Kidney (tissue), 14 donors: ENCODE results near the gene TRAK1. TPM values are rescaled to one million over a fixed set of nuclear protein-coding genes. Genes with fewer than 3 reads are reported as not detected.

Experiments
- DNase-seq, 5 donors: peaks; one replicate each; pipeline ENCODE4 v3.0.0-alpha.2; 2013 to 2020
- FAIRE-seq: peaks from 2 replicates; lab custom pipeline; 2012; peaks lifted over from hg19 to GRCh38; lab: Jason Lieb, UNC
- H3K27ac ChIP-seq, 2 donors: one replicate each; pipeline ENCODE4 v1.7.0; 2013; ENCODE audit warnings: low read depth in 2 of 2, low read length in 2 of 2, inconsistent platforms in 1 of 2
- H3K27me3 ChIP-seq: one replicate; pipeline ENCODE4 v1.7.1; 2013; ENCODE audit warnings: low read length, inconsistent platforms; ENCODE audit not compliant: control insufficient read depth, insufficient read depth
- H3K36me3 ChIP-seq, 3 donors: one replicate each; pipeline versions ENCODE4 v1.7.0 to v1.7.1; 2013; ENCODE audit warnings: low read length in 3 of 3, control low read depth in 1 of 3, inconsistent platforms in 1 of 3; ENCODE audit not compliant: insufficient read depth in 3 of 3, control insufficient read depth in 2 of 3
- H3K4me1 ChIP-seq, 3 donors: one replicate each; pipeline versions ENCODE4 v1.7.0 to v1.7.1; 2013; ENCODE audit warnings: low read length in 3 of 3, inconsistent platforms in 1 of 3, low read depth in 1 of 3; ENCODE audit not compliant: control insufficient read depth in 2 of 3, insufficient read depth in 2 of 3
- H3K4me3 ChIP-seq, 3 donors: one replicate each; pipeline versions ENCODE4 v1.7.0 to v1.8.1; 2013; ENCODE audit warnings: low read length in 3 of 3, control low read depth in 1 of 3, inconsistent platforms in 1 of 3
- H3K9ac ChIP-seq, 3 donors: one replicate each; pipeline versions ENCODE4 v1.7.0 to v1.7.1; 2013; ENCODE audit warnings: low read length in 3 of 3, control low read depth in 1 of 3, inconsistent platforms in 1 of 3
- H3K9me3 ChIP-seq, 3 donors: one replicate each; pipeline versions ENCODE4 v1.7.0 to v1.7.1; 2013; ENCODE audit warnings: low read length in 3 of 3, control low read depth in 1 of 3, inconsistent platforms in 1 of 3; ENCODE audit not compliant: control insufficient read depth in 2 of 3, insufficient read depth in 1 of 3
- CTCF ChIP-seq: IDR thresholded peaks from 3 replicates; pipeline ENCODE4 v1.5.1; 2012; ENCODE audit warnings: mild to moderate bottlenecking, moderate library complexity, borderline replicate concordance; ENCODE audit not compliant: insufficient read depth; ENCODE audit errors: extremely low read depth
- intact Hi-C: fragments of 100-400 bp; cut with DNase I; formaldehyde crosslinking; loops from one replicate; pipeline ENCODE4 v1.11.1; 2022
- polyA plus RNA-seq: library from polyadenylated mRNA; stranded (reverse); fragments of 350-450 nt; fragmentation: Illumina TruSeq; extraction: RNeasy Lipid Tissue Mini Kit (QIAGEN cat#74804); gene quantifications from one replicate; pipeline ENCODE4 v1.2.3, GENCODE V29; 2014; ENCODE audit warnings: low read depth, low replicate concordance; ENCODE audit not compliant: insufficient read depth
- total RNA-seq: library from RNA; stranded (reverse); fragmentation: NEBNext Ultra II Directional; extraction: Animal tissue kit (Norgen Biotek cat#: 25700); gene quantifications from one replicate; pipeline ENCODE4 v1.2.1, GENCODE V29; 2021
- donor health status: control.
- donor health status: control.
- donor health status: control.
- donor health status: control.
- donor health status: control.
- donor health status: DM: yes; HTN: yes; CAD: no.
- donor health status: Normal renal cell carcinoma (clear cell type).

Gene TRAK1
- total and polyA plus RNA-seq, 2 donors from 2014 or later = 16.2 to 41.0 TPM

GRCh38 chr3:42052132-42052483 is 39.0 kb upstream of the TRAK1 start:
- peaks cover 7 to 40% (median 25%) of the 10 kb centered on the region in 3 donors for H3K4me1 ChIP-seq
- no peaks in the 10 kb centered on the region for H3K36me3 ChIP-seq
- H3K27ac ChIP-seq = peak overlapping the region; percentile 20 to 35
- DNase-seq = no peak
- FAIRE-seq = no peak
- intact Hi-C loops = no loop called here
- H3K27me3 ChIP-seq = no peaks in the 10 kb centered on the region
- no peak overlapping the region for H3K9ac ChIP-seq
- no peaks in the 10 kb centered on the region for H3K9me3 ChIP-seq
- no peak overlapping the region for H3K4me3 ChIP-seq
- TF ChIP-seq CTCF = no peak

- peak in 2 of 5 donors; percentile 72 to 84 for DNase-seq
- no peaks in the 10 kb centered on the region for H3K9me3 ChIP-seq
- no peaks in the 10 kb centered on the region for H3K27me3 ChIP-seq
- H3K4me3 ChIP-seq = no peak overlapping the region
- no peak for TF ChIP-seq CTCF
- no peaks in the 10 kb centered on the region for H3K36me3 ChIP-seq
- intact Hi-C loops = no loop called here
- H3K9ac ChIP-seq = no peak overlapping the region
- H3K27ac ChIP-seq = peak overlapping the region; percentile 20 to 35
- FAIRE-seq = no peak
- H3K4me1 ChIP-seq = peaks cover 7 to 44% (median 30%) of the 10 kb centered on the region in 3 donors
Observed at GRCh38 chr3:42052484-42053351, 38.4 kb upstream of the TRAK1 start.

- Histone ChIP-seq H3K9ac (no peak overlapping the region), H3K27me3 (no peaks in the 10 kb centered on the region), H3K36me3 (no peaks in the 10 kb centered on the region), H3K27ac (peak overlapping the region; percentile 13 to 65), H3K9me3 (no peaks in the 10 kb centered on the region), H3K4me3 (no peak overlapping the region), H3K4me1 (peaks cover 7 to 39% (median 34%) of the 10 kb centered on the region in 3 donors)
- intact Hi-C loops = no loop called here
- DNase-seq (peak in 1 of 5 donors; percentile 27), FAIRE-seq (no peak)
- TF ChIP-seq CTCF = no peak
Observed at GRCh38 chr3:42053476-42053875, 37.7 kb upstream of the TRAK1 start.
